ENCODE results near the gene TSSK3. TPM values are rescaled to one million over a fixed set of nuclear protein-coding genes. Genes with fewer than 3 reads are reported as not detected.

The TSSK3 gene
- polyA plus RNA-seq, 1 donor from 2014 or later, result not detected

DNA sequence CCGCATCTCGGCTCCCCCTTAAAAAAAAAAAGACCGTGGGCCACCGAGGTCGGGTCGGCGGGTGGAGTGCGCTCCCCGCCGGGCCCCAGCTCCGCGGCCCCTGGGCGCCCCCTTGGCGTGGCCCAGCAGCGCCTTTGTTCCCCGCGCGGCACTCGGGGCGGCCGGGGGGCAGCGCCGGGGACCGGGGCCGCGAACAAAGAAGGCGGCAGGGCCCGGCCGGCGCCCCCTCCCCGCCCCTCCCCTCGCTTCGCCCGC is 26.9 kb upstream of the TSSK3 start:
- Mint-ChIP-seq H3K27me3 (peaks cover 1% of the 10 kb centered on the region), H3K27ac (no peak overlapping the region), H3K36me3 (no peaks in the 10 kb centered on the region), H3K4me1 (peaks cover 34 to 49% (median 43%) of the 10 kb centered on the region in 3 donors), H3K9me3 (no peaks in the 10 kb centered on the region), H3K4me3 (peak overlapping the region in 3 of 4 donors; percentile 87 to 93 (median 90))

DNA sequence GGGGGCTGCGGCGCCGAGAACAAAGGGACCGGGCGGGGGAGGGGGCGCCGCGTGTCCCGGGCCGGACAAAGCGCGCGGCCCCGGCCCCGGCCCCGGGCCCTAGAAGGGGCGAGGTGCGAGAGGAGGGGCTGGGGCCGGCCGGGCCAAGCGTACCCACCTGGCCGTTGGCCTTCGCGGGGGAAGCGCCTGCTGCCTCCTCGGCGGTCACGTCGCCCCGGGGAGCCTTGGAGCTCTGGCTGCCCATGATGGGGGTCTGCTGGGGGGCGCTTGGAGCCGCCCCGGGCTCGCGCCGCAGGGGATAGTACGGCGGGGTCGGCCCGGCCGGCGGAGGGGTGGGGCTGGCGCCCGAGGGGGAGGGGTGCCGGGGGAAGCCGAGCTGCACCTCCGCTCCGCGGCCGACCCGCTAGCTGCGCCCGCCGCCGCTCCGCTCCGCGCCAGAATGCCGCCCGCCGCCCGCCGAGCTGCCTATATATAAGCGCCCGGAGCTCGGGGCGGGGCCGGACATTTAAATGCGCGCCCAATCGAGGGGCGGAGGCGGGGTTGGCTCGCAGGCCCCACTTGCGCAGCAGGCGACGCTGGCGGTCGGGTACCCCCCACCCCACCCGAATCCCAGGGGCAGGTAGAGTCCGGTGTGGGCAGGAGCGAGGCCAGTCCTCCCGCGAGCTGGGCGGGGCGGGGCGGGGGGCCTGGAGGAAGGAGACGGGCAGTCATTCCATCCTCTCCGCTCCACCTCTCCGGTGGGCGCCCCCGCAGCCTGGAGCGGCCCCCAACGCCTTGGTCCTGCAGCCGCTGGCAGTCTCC is 26.3 kb upstream of the TSSK3 start, which contains the start of gene MARCKSL1:
TSS of gene MARCKSL1 (minus strand) at position 444 of the 801 bp plus-strand sequence. CDS start at position 244, 200 bp downstream.
- Mint-ChIP-seq H3K9me3 (no peaks in the 10 kb centered on the region), H3K27me3 (peaks cover 1% of the 10 kb centered on the region), H3K36me3 (no peaks in the 10 kb centered on the region), H3K4me3 (peak within 1 kb of the TSS; percentile 87 to 93 (median 91)), H3K4me1 (peaks cover 34 to 47% (median 43%) of the 10 kb centered on the region in 3 donors), H3K27ac (peak within 1 kb of the TSS; percentile 88 to 92 (median 89))

- Mint-ChIP-seq H3K4me1 (peaks cover 34 to 47% (median 40%) of the 10 kb centered on the region in 3 donors), H3K9me3 (no peaks in the 10 kb centered on the region), H3K4me3 (peak overlapping the region; percentile 82 to 88 (median 84)), H3K27me3 (peaks cover 1% of the 10 kb centered on the region), H3K36me3 (no peaks in the 10 kb centered on the region), H3K27ac (peak overlapping the region; percentile 58 to 92 (median 88))
Observed at GRCh38 chr1:32336591-32336932, 25.8 kb upstream of the TSSK3 start.

DNA sequence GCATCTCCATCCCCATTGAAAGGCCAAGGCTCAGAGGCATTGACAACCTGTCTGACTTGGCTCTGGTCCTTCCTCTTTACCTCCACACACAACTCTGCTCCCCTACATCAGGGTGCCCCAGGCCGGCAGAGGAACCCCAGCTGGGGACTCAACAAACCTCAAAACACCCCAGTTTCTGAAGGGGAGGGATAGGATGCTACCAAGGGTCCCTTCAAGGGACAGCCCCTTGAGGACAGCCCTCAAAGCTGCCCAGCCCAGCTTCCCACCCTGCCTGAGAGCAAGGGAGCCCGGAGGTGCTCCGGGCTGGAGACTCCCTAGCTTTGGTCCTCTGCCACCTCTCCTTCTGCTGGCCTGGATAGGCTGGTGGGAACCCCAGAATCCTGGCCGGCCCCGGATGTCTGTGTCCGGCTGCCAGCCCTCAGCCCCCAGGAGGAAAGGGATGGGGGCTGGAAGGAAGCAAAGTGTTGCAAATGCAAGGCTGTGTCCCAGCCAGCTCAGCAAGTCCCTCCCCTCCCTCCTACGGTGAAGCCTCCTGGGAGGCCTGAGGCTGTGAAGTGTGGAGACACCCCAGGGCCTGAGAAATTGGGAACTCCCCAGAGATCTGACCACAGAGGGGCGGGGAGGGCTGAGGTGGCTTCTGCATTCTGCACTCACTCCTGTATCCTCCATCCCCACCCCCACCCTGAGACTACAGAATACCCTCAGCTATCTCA is 25.2 kb upstream of the TSSK3 start:
- Mint-ChIP-seq H3K9me3 (no peaks in the 10 kb centered on the region), H3K4me3 (peak overlapping the region; percentile 82 to 88 (median 84)), H3K4me1 (peaks cover 34 to 47% (median 38%) of the 10 kb centered on the region in 3 donors), H3K27ac (peak overlapping the region; percentile 82 to 92 (median 88)), H3K36me3 (no peaks in the 10 kb centered on the region), H3K27me3 (peaks cover 1% of the 10 kb centered on the region)

DNA sequence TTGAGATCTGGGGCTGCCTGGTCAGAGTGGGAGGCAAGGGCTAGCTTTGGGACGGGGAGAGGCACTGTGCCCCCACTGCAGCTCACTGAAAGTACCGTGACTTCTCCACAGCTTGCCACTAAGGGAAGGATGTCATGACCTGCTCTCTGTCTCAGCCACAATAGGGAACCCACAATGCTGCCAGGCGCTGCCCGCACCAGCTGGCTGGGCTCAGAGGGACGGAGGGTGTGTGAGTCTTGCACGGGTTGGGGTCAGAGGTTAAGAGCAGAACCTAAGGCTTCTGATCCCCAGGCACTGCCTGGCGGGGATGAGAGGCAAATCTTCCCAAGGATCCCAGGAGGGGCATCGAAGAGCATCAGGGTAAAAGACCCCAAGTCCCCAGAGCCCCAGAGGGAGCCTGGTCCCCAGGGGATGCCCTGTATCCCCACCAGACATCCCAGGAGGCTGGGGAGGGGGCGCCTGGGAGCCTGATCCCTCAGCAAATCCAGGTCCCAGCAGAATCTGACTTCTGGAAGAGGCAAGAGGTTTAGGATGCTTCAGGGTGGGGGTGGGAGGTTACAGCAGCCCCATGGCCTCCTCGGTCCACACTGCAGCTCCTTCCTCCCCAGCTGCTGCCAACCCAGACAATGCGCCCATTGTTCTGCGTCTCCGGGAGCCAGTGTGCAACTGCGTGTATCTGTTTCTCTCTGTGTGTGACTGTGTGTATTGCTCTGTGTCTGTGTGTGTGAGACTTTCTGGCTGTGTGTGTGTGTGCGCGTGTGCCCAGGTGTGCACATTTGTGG is 24.3 kb upstream of the TSSK3 start:
- peak overlapping the region; percentile 82 to 92 (median 88) for H3K27ac Mint-ChIP-seq
- H3K36me3 Mint-ChIP-seq, result no peaks in the 10 kb centered on the region
- peaks cover 1% of the 10 kb centered on the region for H3K27me3 Mint-ChIP-seq
- peak overlapping the region; percentile 64 to 88 (median 75) for H3K4me3 Mint-ChIP-seq
- no peaks in the 10 kb centered on the region for H3K9me3 Mint-ChIP-seq
- peaks cover 34 to 48% (median 38%) of the 10 kb centered on the region in 3 donors for H3K4me1 Mint-ChIP-seq

- Mint-ChIP-seq H3K9me3 (no peaks in the 10 kb centered on the region), H3K27ac (peak overlapping the region in 1 of 3 donors; percentile 29), H3K36me3 (no peaks in the 10 kb centered on the region), H3K4me3 (peak overlapping the region in 2 of 4 donors; percentile 16 to 39), H3K27me3 (peaks cover 1% of the 10 kb centered on the region), H3K4me1 (peaks cover 28 to 43% (median 34%) of the 10 kb centered on the region in 3 donors)
Observed at GRCh38 chr1:32338637-32339145, 23.6 kb upstream of the TSSK3 start.

DNA sequence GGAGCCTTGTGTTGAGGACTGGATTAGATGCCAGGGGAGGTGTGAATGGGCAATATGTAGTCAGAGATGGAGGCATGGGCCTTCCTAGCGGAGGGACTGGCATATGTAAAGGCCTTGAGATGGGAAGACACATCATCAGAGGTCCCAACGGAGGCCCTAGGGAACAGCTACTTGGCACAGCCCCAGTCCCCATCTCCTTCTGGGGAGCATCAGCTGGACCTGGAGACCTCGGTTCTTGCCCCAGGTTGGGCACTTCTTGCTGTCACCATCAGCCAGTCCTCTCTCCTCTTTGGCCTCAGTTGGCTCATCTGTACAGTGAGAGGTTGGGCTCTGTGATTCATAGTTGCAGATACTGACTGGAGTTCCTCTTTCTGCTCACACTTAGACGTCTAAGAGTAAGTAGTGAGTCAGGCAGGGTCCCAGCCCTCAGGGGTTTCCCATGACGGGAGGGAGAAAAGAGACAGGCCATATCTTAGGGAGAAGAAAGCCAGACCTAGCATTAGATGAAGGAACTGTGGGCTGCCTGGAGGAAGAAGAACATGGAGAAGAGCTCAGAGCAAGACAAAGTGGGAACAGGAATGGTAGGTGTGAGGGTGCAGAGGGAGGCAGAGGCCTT is 22.9 kb upstream of the TSSK3 start:
- H3K4me3 Mint-ChIP-seq, result peak overlapping the region in 3 of 4 donors; percentile 8 to 49 (median 43)
- H3K4me1 Mint-ChIP-seq, result peaks cover 23 to 36% (median 29%) of the 10 kb centered on the region in 3 donors
- H3K9me3 Mint-ChIP-seq, result no peaks in the 10 kb centered on the region
- H3K36me3 Mint-ChIP-seq, result no peaks in the 10 kb centered on the region
- H3K27me3 Mint-ChIP-seq, result peaks cover 1% of the 10 kb centered on the region
- peak overlapping the region in 2 of 3 donors; percentile 7 to 39 for H3K27ac Mint-ChIP-seq

- H3K27me3 Mint-ChIP-seq, result peaks cover 1% of the 10 kb centered on the region
- H3K36me3 Mint-ChIP-seq, result no peaks in the 10 kb centered on the region
- H3K4me3 Mint-ChIP-seq, result no peak overlapping the region
- H3K27ac Mint-ChIP-seq, result no peak overlapping the region
- H3K4me1 Mint-ChIP-seq, result peaks cover 23 to 33% (median 24%) of the 10 kb centered on the region in 3 donors
- H3K9me3 Mint-ChIP-seq, result no peaks in the 10 kb centered on the region
Observed at GRCh38 chr1:32341186-32341757, 21.1 kb upstream of the TSSK3 start.

DNA sequence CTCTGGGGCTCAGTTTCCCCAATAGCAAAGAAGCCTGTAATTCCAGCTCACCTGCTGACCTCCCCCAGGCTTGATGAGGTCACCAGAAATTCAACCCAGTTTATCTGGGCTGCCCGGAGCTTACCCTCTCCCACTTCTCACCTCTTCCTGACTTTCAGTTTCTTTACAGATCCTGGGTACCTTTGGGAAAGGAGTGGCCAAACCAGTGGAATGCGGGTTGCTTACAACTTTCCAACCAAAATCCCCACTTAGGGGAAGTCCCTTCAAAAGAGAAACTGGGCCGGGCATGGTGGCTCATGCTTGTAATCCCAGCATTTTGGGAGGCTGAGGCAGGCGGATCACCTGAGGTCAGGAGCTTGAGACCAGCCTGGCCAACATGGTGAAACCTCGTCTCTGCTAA is 20.4 kb upstream of the TSSK3 start:
- H3K9me3 Mint-ChIP-seq, result no peaks in the 10 kb centered on the region
- peaks cover 21 to 32% (median 23%) of the 10 kb centered on the region in 3 donors for H3K4me1 Mint-ChIP-seq
- H3K27me3 Mint-ChIP-seq, result peaks cover 1% of the 10 kb centered on the region
- no peak overlapping the region for H3K27ac Mint-ChIP-seq
- H3K36me3 Mint-ChIP-seq, result no peaks in the 10 kb centered on the region
- H3K4me3 Mint-ChIP-seq, result no peak overlapping the region

GRCh38 chr1:32342704-32343103 is 19.6 kb upstream of the TSSK3 start:
- Mint-ChIP-seq H3K4me3 (peak overlapping the region in 1 of 4 donors; percentile 17), H3K36me3 (no peaks in the 10 kb centered on the region), H3K27ac (no peak overlapping the region), H3K4me1 (peaks cover 15 to 30% (median 19%) of the 10 kb centered on the region in 3 donors), H3K9me3 (no peaks in the 10 kb centered on the region), H3K27me3 (peaks cover 1% of the 10 kb centered on the region)

- Mint-ChIP-seq H3K4me3 (peak overlapping the region in 1 of 4 donors; percentile 60), H3K9me3 (no peaks in the 10 kb centered on the region), H3K27ac (peak overlapping the region in 2 of 3 donors; percentile 31 to 40), H3K4me1 (peaks cover 0 to 16% (median 14%) of the 10 kb centered on the region in 3 donors), H3K27me3 (no peaks in the 10 kb centered on the region), H3K36me3 (peaks cover 2% of the 10 kb centered on the region)
Observed at GRCh38 chr1:32345289-32345827, 17.0 kb upstream of the TSSK3 start.

- Mint-ChIP-seq H3K9me3 (no peaks in the 10 kb centered on the region), H3K4me1 (peaks cover 1 to 22% (median 20%) of the 10 kb centered on the region in 3 donors), H3K36me3 (peaks cover 2% of the 10 kb centered on the region), H3K27me3 (no peaks in the 10 kb centered on the region), H3K27ac (peak overlapping the region in 1 of 3 donors; percentile 19), H3K4me3 (peak overlapping the region in 1 of 4 donors; percentile 54)
Observed at GRCh38 chr1:32346532-32347157, 15.7 kb upstream of the TSSK3 start.

DNA sequence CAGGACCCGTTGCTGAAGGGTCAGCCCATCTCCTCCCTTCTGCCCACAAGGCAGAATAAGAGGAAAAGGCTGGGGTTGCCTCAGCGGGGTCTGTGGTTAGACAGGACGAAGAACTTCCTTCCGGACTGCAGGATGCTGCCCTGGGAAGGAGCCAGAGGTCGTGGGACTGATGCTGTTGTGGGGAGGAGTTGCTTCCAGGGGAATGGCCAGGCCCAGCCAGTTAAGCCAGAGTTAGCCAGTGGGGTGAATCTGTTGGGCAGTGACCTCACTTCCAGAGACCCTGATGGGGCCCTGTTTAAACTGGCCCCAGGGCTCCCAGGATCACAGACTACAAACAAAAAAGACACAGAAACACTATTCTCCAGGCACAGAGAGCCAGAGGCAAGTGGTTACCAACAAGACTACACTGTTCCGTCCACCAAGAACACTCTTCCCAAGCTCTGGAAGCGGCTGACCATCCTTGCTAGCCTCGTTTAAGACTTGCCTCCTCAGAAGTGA is 13.1 kb upstream of the TSSK3 start:
- H3K4me3 Mint-ChIP-seq, result peak overlapping the region in 3 of 4 donors; percentile 43 to 85 (median 74)
- H3K4me1 Mint-ChIP-seq, result peaks cover 7 to 28% (median 16%) of the 10 kb centered on the region in 3 donors
- peak overlapping the region in 2 of 3 donors; percentile 48 to 59 for H3K27ac Mint-ChIP-seq
- no peaks in the 10 kb centered on the region for H3K27me3 Mint-ChIP-seq
- peaks cover 2% of the 10 kb centered on the region for H3K36me3 Mint-ChIP-seq
- no peaks in the 10 kb centered on the region for H3K9me3 Mint-ChIP-seq
